Epithelial cell of proximal tubule (primary cell): ENCODE data around the gene NENF. TPM values are rescaled to one million over a fixed set of nuclear protein-coding genes. Genes with fewer than 3 reads are reported as not detected.

Experiments used
- DNase-seq: peaks from one replicate; pipeline ENCODE4 v3.0.0-alpha.2; 2011; ENCODE audit warnings: low read depth
- H3K4me3 ChIP-seq: 2 replicates; pipeline ENCODE4 v1.5.1; 2011; ENCODE audit warnings: low read depth, mild to moderate bottlenecking, low read length
- CTCF ChIP-seq: conservative IDR thresholded peaks from 2 replicates; pipeline ENCODE4 v1.5.1; 2012; ENCODE audit warnings: low read depth, mild to moderate bottlenecking, low read length
- total RNA-seq: library from RNA; depleted of rRNA; stranded (reverse); fragments of >200 nt; gene quantifications from 2 replicates; pipeline ENCODE4 v1.2.3, GENCODE V29; 2015

NENF gene
- total RNA-seq, 1 donor from 2014 or later = 115 TPM

- no peak for TF ChIP-seq CTCF
- peak overlapping the region; percentile 68 for H3K4me3 ChIP-seq
- DNase-seq = no peak
Observed at GRCh38 chr1:212432272-212432660, 454 bp upstream of the NENF start.

GRCh38 chr1:212433577-212434462, 1.1 kb downstream of the NENF start:
- no peak for DNase-seq
- H3K4me3 ChIP-seq = peak overlapping the region; percentile 68
- TF ChIP-seq CTCF = no peak

- DNase-seq = no peak
- TF ChIP-seq CTCF = no peak
- H3K4me3 ChIP-seq = no peak overlapping the region
Observed at GRCh38 chr1:212434992-212435391, 2.3 kb downstream of the NENF start.

- no peak for TF ChIP-seq CTCF
- no peak overlapping the region for H3K4me3 ChIP-seq
- no peak for DNase-seq
Observed at GRCh38 chr1:212437179-212437798, 4.6 kb downstream of the NENF start.

- no peak for DNase-seq
- TF ChIP-seq CTCF = no peak
- H3K4me3 ChIP-seq = no peak overlapping the region
Observed at GRCh38 chr1:212438831-212439237, 6.1 kb downstream of the NENF start.

- H3K4me3 ChIP-seq = no peak overlapping the region
- no peak for TF ChIP-seq CTCF
Observed at GRCh38 chr1:212440419-212440818, 7.7 kb downstream of the NENF start.

GRCh38 chr1:212442408-212442807, 9.7 kb downstream of the NENF start:
- no peak for DNase-seq
- no peak overlapping the region for H3K4me3 ChIP-seq
- no peak for TF ChIP-seq CTCF

More at GRCh38 chr1:212440419-212440818, 7.7 kb downstream of the NENF start:
- DNase-seq = no peak
